NCI-H774 (cell line): ENCODE measurements around the gene OTUD7B.
"Not testable (repeated sequence)": the region's sequence is repeated elsewhere in the genome, so short reads cannot be mapped to it uniquely, and the experiment has no call there.

Source experiments
- DNase-seq: peaks from one replicate; lab custom pipeline; 2025; lab: John Stamatoyannopoulos, UW

The OTUD7B gene

GRCh38 chr1:150002217-150002616, 8.3 kb downstream of the OTUD7B start:
- DNase-seq = no peak

- no peak for DNase-seq
These were observed 9.1 kb downstream of the OTUD7B start for GRCh38 chr1:150001415-150001814.

- DNase-seq = no peak
These were observed 12.8 kb downstream of the OTUD7B start for GRCh38 chr1:149997585-149998262.

GRCh38 chr1:149995927-149996326, 14.6 kb downstream of the OTUD7B start:
- no peak for DNase-seq

- DNase-seq = no peak
These were observed 16.8 kb downstream of the OTUD7B start for GRCh38 chr1:149993764-149994163.

GRCh38 chr1:149993181-149993580, 17.3 kb downstream of the OTUD7B start:
- no peak for DNase-seq

GRCh38 chr1:149987297-149987595, 23.3 kb downstream of the OTUD7B start:
- DNase-seq = no peak

- no peak for DNase-seq
These were observed 23.8 kb downstream of the OTUD7B start for GRCh38 chr1:149986486-149987296.

GRCh38 chr1:149979972-149980540, 30.5 kb downstream of the OTUD7B start:
- no peak for DNase-seq

- no peak for DNase-seq
These were observed 31.1 kb downstream of the OTUD7B start for GRCh38 chr1:149979245-149979971.

- no peak for DNase-seq
These were observed 31.9 kb downstream of the OTUD7B start for GRCh38 chr1:149978547-149979023.

GRCh38 chr1:149977345-149977744, 33.2 kb downstream of the OTUD7B start:
- peak; percentile 1 for DNase-seq

- no peak for DNase-seq
These were observed 38.0 kb downstream of the OTUD7B start for GRCh38 chr1:149972547-149972946.

- no peak for DNase-seq
These were observed 42.9 kb downstream of the OTUD7B start for GRCh38 chr1:149967646-149968045.

GRCh38 chr1:149967041-149967440, 43.5 kb downstream of the OTUD7B start:
- no peak for DNase-seq

- no peak for DNase-seq
These were observed 44.1 kb downstream of the OTUD7B start for GRCh38 chr1:149966405-149966804.

- DNase-seq = no peak
These were observed 45.1 kb downstream of the OTUD7B start for GRCh38 chr1:149965440-149965839.

- no peak for DNase-seq
These were observed 47.2 kb downstream of the OTUD7B start for GRCh38 chr1:149963358-149963757.

GRCh38 chr1:149962736-149963135, 47.8 kb downstream of the OTUD7B start:
- DNase-seq = no peak

- DNase-seq = peak; percentile 63
These were observed 48.4 kb downstream of the OTUD7B start for GRCh38 chr1:149962039-149962647.

GRCh38 chr1:149957548-149957947, 53.0 kb downstream of the OTUD7B start:
- DNase-seq = not testable (repeated sequence)

- no peak for DNase-seq
These were observed 60.6 kb downstream of the OTUD7B start for GRCh38 chr1:149949911-149950310.
